Coronary artery (tissue), 2 donors: ENCODE measurements around the gene EIF4E2.

Source experiments
- DNase-seq: peaks from one replicate; pipeline ENCODE4 v3.0.0-alpha.2; 2017; ENCODE audit warnings: low spot score
- H3K27ac ChIP-seq, 2 donors: fragments of 200-600 bp; sonication (generic); one replicate each; pipeline ENCODE4 v1.5.1; 2016 to 2019
- H3K4me3 ChIP-seq: fragments of 200-600 bp; sonication (generic); 2 replicates; pipeline ENCODE4 v1.5.1; 2016; ENCODE audit warnings: mild to moderate bottlenecking, moderate library complexity
- TF ChIP-seq, protein P1 (sequence below): fragments of 200-600 bp; sonication (generic); IDR thresholded peaks from one replicate; pipeline ENCODE4 v1.5.1; 2019; ENCODE audit warnings: antibody characterized with exemption

The EIF4E2 gene

DNA sequence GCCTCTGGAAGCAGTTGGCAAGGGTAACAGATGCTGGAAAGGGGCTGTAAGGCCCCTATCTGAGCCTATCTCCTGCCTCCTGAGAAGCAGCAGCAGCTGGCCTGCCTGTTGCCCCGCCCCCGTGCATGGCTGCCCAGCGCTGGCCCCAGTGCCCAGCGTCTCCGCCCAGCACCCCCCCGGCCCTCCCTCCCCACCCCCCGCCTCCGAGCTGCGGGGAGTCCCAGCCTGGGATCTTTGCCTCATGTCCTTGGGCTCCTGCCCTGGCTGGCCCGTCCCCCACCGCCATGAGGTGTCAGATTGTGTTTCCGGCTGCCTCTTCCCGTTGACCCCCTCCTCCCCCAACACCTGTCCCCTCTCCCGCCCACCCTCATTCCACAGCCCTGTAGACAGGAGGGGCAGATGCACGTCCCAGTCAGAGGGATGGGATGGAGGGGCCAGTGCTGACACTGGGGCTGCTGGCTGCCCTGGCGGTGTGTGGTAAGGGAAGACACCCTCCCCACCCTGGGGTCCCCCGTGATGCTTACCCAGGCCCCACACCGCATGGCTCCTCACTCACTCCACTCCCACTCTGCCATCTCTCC, 24.6 kb upstream of the EIF4E2 start, which contains the start of gene CHRND:
Gene CHRND (plus strand): TSS at position 370 of the 581 bp plus-strand sequence. CDS start 56 bp downstream, at position 426.
- TF ChIP-seq, protein P1, sequence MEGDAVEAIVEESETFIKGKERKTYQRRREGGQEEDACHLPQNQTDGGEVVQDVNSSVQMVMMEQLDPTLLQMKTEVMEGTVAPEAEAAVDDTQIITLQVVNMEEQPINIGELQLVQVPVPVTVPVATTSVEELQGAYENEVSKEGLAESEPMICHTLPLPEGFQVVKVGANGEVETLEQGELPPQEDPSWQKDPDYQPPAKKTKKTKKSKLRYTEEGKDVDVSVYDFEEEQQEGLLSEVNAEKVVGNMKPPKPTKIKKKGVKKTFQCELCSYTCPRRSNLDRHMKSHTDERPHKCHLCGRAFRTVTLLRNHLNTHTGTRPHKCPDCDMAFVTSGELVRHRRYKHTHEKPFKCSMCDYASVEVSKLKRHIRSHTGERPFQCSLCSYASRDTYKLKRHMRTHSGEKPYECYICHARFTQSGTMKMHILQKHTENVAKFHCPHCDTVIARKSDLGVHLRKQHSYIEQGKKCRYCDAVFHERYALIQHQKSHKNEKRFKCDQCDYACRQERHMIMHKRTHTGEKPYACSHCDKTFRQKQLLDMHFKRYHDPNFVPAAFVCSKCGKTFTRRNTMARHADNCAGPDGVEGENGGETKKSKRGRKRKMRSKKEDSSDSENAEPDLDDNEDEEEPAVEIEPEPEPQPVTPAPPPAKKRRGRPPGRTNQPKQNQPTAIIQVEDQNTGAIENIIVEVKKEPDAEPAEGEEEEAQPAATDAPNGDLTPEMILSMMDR: no peak
- Histone ChIP-seq H3K27ac (no peak within 1 kb of the TSS), H3K4me3 (no peak within 1 kb of the TSS)
- DNase-seq: no peak

DNA sequence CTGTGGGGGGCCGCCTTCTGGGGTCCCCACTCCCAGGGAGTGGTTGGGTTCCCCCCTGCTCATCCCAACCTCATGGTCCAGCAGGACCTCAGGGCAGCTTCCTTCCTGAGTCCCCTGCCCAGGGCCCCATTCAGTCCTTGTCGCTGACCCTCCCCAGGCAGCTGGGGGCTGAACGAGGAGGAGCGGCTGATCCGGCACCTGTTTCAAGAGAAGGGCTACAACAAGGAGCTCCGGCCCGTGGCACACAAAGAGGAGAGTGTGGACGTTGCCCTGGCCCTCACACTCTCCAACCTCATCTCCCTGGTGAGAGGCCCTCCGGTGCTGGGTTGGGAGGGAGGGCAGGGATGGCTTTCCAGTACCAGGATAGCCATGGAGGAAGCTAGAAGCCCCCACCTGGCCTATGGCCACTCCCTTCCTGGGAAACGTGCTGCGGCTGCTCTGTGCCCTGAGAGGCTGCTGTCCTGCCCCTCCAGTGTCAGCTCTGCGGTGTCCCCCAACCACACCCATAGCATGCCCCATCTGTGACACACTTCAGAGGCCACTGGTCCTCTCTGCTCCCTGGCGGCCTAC, 24.0 kb upstream of the EIF4E2 start:
- TF ChIP-seq, protein P1: no peak
- no peak overlapping the region for H3K27ac ChIP-seq
- H3K4me3 ChIP-seq: no peak overlapping the region
- DNase-seq: no peak

DNA sequence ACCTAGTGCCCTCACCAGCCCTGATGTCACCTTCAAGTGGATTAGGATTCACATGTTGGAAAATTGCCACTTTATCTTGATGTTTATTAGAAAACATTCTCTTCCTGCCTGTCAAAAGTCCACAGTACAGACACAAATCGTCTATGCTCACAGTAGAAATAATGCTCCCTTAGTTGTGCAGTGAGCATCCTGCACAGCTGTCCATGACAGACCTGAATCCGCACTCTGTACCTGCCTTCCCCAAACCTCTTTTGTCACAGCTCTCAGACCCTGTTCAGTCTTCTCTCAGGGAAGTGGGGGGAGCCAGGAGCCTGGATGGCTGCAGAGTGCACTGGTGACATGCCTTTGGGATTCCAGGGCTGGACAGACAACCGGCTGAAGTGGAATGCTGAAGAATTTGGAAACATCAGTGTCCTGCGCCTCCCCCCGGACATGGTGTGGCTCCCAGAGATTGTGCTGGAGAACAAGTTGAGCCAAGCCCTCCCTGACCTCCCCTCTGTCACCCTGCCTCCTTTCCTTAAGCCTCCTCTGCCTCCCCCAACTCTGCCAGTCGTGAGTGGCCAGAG, 22.5 kb upstream of the EIF4E2 start:
- no peak for DNase-seq
- H3K27ac ChIP-seq: no peak overlapping the region
- no peak overlapping the region for H3K4me3 ChIP-seq
- TF ChIP-seq, protein P1: no peak

DNA sequence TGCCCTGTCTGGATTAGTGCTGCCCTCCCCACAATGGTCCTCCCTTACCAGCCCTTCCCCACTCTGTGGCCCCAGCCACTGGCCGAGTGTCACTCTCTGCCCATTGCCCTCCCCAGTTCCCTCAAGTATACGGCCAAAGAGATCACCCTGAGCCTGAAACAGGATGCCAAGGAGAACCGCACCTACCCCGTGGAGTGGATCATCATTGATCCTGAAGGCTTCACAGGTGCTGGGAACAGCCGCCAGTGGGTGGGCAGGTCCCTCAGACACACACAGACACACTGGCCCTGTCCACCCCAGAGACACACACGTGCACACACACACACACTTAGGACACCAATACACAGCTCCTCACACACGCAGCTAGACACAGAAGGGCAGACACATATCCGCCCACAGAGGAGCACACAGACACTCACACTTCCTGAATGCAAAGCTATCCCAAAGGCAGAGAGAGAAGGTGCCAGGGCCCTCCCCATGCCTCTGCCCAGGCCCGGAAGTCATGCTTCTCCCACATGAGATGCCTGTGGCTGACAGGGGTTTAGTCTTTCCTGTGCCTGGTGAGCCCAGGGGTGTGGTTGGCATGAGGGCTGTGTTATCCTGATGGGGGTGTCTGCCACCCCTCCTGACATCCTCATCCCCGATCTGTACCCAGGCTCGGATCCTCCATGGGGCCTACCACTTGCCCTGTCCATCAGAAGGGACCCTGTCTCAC, 21.6 kb upstream of the EIF4E2 start:
- DNase-seq: no peak
- Histone ChIP-seq H3K4me3 (no peak overlapping the region), H3K27ac (no peak overlapping the region)
- TF ChIP-seq, protein P1: no peak

DNA sequence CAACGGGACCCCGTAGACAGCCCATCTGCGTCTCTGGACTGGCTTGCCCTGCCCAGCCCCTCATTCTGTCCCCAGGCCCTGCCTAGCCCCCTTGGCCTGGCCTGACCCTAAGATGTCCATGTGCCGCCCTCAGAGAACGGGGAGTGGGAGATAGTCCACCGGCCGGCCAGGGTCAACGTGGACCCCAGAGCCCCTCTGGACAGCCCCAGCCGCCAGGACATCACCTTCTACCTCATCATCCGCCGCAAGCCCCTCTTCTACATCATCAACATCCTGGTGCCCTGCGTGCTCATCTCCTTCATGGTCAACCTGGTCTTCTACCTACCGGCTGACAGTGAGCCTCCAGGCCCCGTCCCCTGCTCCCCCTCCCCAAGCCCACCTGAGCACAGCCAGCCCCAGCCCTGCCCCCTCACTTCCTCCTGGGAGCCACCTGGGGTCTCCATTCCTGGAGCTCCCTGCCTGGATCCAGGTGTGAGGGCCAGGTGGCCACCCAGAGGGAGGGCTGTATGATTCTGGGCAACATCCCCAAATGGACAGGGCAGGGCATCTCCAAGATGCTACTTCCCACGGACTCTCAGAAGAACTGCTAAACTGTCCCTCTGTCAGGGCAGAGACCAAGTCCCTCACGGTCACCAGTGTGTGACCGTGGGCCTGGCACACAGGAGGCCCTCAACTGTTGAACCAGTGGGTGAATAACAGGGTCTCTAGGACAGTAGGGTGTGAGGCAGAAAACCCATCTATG, 20.5 kb upstream of the EIF4E2 start:
- TF ChIP-seq, protein P1: no peak
- no peak overlapping the region for H3K27ac ChIP-seq
- H3K4me3 ChIP-seq: no peak overlapping the region
- no peak for DNase-seq

GRCh38 chr2:232530626-232531260, 19.7 kb upstream of the EIF4E2 start:
- Histone ChIP-seq H3K4me3 (no peak overlapping the region), H3K27ac (no peak overlapping the region)
- DNase-seq: no peak
- TF ChIP-seq, protein P1: no peak
